NCI-H1694 (cell line): ENCODE results near the gene CORO2B.
"Not testable (repeated sequence)": the region's sequence is repeated elsewhere in the genome, so short reads cannot be mapped to it uniquely, and the experiment has no call there.

ENCODE experiments used
- DNase-seq: peaks from one replicate; lab custom pipeline; 2025; lab: John Stamatoyannopoulos, UW

The CORO2B gene

DNA sequence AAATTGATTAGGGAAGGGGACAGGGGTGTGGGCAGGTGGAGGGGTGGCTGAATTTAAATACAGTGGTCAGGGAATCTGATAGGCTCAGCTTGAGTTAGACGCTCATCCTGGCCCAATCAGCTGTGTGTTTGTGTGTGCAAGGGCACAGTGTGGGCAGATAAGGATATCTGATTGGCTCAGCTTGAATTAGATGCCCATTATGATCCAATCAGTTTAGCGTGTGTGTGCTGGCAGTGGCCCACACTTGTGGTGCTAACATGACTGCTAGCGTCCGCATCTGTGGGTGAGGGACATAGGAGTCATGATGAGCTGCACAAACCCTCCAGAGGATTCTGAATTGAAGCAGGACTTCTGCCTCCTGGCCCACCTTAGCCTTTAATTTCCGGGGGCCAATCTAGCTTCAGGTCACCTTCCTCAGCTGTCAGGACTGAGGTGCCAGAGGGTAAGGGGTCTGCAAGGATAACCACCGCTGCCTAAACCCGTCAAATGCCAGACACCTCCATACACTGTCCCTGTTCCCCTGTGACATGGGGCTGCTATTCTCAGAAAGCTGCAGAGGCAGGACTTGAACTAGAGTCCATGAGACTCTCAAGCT lies 97.3 kb downstream of the CORO2B start:
- no peak for DNase-seq

DNA sequence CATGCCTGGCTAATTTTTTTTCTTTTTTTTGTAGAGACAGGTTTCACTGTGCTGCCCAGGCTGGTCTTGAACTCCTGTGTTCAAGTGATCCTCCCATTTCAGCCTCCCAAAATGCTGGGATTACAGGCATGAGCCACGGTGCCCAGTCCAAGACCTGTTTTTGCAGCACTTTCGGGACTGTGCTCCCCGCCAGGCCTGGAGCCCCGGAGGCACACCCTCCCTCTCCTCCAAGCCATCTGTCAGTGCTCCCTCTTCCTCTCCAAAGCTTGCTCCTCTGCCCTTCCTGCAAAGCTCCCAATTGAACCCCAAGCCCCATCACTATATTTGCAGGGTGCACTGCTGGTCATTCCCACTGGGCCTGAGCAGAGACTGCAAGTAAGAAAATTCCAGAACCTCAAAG lies 98.1 kb downstream of the CORO2B start:
- DNase-seq, result no peak

DNA sequence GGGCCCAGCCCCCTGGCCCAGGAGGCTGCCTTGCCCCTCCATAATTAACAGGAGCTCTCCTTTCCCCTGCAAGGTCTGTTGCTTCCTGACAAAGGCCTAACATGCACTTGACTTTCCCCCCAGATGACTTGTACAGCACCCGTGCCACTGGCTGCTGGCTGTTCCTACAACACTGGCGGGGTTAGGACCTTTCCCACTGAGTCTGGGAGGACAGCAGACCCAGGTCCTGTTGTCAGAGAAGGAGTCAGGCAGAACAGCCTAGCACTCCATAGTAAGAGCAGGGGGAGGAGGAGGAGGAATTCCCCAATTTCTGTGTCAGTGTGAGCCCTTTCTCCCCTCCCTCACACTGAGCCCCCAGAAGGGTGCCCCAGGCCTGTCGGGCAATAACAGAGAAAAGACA lies 99.2 kb downstream of the CORO2B start:
- DNase-seq, result no peak

DNA sequence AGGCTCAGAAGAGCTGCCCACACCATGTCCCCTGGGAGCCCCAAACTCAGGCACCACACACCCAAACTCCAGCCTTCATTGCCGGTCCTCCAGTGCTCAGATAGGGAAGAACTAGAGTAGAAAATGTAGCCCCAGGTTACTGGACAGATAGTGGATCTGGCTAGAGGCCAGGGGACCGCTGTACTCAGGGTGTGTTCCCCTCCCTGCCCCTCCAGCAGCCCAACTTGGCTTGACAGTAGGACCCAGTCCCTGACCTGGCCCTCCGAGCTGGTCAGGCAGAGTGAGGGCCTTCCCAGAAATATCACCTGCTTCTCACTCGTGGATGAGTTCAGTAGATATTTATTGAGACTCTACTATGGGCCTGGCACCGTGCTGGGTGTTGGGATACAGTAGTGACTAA lies 100.0 kb downstream of the CORO2B start:
- DNase-seq, result no peak

DNA sequence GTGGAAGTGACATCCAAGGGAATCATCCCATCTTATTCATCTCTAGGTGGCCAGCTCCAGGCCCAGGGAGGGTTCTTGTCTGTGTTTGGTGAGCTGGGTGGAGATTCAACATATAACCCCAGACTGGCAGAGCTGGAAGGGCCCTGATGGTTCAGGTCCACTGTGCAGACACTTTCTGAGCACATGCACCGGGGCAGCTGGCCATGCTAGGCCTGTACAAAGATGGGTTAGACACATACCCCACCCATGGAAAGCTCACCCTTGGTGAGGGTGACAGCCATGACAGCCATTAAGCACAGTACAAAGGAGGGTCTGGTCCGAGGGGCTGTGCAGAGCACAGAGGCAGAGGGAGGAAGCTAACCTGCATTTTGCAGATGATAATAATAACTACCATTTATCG lies 100.4 kb downstream of the CORO2B start:
- no peak for DNase-seq

DNA sequence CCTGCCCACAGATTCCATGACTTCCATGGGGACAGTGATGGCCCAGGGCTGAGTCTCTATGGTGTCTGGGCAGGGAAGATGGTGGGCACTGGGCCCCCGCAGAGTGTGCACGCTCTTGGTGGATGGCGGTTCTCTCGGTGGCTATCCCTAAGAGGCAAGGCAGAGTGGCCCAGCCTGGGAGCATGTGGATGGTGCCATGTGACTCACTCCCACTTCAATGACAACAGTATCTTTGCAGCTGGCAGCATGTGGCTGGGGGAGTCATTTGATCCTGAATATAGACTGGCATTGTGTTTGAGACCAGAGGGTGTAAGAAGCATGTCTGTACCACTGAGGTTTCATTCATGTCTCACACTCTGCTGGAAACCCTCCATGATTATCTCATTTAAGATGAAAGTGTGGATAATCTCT lies 101.2 kb downstream of the CORO2B start:
- no peak for DNase-seq

DNA sequence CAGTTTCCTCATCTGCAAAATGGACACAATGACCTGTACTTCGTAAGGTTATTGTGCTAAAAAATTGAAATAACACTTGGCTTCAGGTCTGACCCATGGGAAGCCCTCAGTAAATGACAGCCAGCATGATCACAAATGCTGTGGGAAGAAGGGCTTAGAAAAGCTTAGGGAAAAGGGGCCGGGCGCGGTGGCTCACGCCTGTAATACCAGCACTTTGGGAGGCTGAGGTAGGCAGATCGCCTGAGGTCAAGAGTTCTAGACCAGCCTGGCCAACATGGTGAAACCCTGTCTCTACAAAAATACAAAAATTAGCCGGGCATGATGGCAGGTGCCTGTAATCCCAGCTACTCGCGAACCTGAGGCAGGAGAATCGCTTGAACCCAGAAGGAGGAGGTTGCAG lies 102.0 kb downstream of the CORO2B start:
- DNase-seq, result not testable (repeated sequence)

DNA sequence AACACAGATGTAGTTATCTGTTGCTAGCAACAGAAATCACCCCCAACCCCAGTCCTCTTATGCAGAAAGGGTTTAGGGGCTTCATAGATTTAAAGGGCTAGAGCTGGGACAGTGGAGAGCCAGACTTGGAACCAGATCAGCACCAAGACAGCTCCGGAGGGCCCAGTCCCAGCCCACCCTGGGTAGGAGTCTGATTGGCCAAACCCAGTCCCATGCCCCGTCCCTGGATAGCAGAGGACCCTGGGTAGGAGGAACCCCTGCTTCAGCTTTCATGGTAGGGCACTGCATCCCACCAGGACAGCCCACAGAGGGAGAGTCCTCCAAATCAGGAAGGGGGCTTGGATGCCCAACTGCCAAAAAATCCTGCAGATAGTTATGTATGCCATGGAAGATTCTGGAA lies 103.0 kb downstream of the CORO2B start:
- DNase-seq, result no peak

DNA sequence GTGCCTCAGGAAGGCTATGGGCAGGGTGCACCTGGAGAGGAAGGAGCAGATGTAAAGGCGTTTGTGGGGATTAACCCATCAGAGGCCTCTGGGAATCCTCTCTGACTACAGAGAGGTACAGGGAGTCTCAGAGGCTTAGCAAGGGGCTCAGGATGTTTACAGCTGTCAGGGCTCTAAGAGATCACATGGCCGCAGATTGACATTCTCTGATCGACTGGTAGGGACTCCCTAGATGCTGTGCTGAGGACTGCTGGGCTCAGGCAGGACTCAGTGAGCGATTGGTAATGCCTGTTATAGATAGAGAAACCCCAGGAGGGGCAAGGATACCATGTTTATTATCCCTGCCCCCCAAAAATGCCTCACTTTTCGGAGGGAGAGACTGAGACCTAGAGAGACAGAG lies 103.5 kb downstream of the CORO2B start:
- no peak for DNase-seq

DNA sequence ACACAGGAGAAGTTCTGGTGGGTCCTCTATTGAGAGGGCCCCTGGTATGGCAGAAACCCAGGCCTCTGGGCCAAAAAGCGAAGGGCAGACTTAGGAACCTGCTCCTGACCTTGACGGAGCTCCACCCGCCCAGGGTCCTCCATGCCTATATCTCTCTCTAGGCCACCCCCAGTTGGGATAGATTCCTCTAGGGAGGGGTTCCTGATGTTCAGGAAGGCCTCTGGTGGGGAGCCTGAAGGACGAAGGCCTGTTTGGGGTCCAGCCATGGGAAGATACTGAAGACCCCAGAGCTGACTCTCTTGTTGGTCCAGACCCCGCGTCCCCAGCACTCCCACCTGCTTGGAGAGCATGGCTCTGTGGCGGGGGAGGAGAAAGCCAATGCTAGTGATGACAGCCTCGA lies 104.2 kb downstream of the CORO2B start:
- DNase-seq, result no peak

DNA sequence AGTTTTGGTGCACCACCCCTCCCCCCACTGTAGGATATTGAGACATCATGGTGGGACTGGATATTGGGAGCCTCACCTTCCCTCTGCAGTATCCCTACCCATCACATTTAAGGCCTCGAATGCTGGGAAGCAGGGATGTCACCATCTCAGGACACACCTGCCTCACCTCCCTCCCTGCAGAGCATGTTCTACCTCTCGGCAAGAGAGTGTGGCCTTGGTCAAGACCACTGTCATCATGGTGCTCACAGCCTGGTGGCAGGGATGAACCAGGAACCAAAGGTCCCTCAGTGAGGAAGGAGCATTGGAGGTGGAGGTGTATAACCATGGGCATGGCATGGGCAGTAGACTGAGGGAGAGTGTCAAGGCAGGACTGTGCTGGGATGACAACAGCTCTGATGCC lies 104.8 kb downstream of the CORO2B start:
- no peak for DNase-seq

DNA sequence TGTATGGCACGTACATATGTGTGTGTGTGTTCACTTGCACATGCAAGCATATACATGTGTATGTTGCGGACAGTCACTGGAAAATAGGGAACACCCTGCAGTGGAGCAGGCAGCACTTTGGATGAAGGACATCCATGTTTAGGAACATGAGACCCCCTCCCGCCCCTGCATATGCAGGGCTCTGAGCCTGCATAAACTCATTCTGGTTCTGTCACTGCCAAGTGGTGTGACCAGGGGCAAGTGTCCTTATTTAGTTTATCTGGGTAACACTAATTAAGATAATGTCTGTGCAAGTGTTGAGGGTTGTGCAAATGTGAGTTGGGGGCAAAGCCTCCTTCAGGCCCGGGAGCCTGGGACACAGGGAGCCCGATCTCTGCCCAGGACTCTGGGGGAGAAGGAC lies 105.7 kb downstream of the CORO2B start:
- DNase-seq, result no peak

DNA sequence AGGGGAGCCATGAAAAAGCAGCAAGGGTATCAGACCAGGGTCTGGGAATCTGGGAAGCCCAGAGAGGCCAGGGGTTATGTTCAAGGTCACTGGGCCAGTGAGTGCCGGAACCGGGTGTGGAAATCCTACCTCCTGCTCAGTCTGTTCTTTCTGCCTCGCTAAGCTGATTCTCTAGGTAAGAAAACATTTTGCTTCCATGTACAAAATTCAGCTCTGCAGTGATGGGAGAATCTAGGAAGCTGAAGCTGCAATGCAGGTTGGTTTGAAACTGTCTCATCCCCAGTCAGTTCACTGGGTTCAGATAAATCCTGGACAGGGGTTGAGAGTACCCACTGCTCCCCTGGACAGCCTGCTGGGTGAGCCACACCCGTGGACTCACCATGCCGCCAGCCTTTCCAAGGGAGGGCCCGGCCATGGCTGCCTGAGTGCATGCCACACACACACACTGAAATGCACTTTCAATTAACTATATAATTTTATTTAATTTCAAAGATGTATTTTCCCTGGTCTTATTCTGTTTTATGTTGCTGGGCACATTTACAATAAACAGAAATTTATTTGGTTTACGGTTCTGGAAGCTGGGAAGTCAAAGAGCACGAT lies 108.4 kb downstream of the CORO2B start:
- DNase-seq, result no peak

DNA sequence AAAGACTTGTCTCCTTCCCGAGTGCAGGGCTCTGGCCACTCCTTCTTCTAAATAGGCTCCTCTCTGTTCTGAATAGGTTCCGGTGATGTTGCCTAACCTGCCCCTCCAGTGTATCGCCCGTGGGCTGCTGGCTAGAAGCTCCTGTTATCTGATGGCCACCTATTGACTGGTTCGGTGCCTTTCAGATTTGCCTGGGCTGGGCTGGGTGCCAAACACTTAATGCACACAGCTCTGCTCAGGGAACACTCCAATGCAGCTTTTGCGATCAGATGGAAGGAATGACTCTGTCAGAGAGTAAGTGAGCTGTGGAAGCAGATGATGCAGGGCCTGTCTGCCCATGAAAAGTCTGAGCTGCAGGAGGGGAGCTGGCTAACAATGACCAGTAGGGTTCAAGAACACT lies 112.9 kb downstream of the CORO2B start:
- DNase-seq, result no peak

DNA sequence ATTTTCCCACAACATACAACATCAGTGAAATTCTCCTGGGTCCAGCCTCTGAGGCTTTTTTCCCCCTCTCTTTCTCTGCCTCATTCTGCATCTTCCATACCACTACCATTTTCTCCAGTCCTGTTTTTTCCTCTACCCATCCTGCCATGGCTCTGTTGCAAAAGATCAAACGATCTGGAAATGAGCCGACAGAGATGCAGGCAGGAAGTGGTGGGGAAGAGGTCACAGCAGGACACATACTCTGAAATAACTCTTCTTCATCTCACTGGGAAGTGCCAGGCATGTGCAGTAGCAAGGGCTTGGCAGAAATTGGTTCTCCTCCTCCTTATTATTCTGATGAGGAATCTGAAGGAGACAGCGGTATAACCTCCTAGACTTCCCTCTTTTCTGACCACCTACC lies 114.3 kb downstream of the CORO2B start:
- no peak for DNase-seq

DNA sequence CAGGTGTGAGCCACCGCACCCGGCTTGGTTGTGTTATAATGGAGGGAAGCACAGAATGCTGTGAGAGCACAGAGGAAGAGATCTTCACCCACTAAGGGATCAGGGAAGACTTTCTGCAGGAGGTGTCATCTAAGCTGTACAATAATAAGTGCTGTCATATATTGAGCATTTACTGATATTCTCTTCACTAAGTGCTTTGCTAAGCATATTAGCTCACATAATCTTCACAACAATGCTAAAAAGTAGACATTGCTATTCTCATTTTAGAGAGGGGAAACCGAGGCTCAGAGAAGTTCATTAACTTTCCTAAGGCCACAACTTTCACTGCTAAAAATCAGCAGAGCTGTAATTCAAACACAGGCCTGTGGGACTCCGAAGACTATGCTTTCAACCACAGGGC lies 115.3 kb downstream of the CORO2B start:
- DNase-seq, result no peak

DNA sequence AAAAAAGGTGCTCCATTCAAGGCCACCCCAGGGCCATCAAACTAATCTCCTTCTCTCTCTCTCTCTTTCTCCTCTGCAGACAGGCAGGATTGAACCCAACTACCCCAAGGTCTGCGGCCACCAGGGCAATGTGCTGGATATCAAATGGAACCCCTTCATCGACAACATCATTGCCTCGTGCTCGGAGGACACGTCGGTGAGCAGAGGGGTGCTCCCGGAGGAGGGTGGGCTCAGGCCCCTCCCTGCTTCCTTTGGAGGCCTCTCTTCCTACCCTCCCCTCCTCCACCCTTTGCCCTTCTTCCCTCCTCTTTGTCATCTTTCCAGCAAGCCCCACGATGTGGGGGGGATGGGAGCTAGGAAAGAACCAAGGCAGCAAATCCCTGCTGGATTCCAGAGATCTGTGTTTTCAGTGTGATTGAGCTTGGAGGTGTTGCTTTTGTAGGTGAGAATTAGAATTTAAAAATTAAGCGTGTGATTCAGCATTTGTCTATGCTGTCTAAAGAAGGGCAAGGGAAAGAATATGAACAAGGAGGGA lies 116.3 kb downstream of the CORO2B start:
- no peak for DNase-seq

DNA sequence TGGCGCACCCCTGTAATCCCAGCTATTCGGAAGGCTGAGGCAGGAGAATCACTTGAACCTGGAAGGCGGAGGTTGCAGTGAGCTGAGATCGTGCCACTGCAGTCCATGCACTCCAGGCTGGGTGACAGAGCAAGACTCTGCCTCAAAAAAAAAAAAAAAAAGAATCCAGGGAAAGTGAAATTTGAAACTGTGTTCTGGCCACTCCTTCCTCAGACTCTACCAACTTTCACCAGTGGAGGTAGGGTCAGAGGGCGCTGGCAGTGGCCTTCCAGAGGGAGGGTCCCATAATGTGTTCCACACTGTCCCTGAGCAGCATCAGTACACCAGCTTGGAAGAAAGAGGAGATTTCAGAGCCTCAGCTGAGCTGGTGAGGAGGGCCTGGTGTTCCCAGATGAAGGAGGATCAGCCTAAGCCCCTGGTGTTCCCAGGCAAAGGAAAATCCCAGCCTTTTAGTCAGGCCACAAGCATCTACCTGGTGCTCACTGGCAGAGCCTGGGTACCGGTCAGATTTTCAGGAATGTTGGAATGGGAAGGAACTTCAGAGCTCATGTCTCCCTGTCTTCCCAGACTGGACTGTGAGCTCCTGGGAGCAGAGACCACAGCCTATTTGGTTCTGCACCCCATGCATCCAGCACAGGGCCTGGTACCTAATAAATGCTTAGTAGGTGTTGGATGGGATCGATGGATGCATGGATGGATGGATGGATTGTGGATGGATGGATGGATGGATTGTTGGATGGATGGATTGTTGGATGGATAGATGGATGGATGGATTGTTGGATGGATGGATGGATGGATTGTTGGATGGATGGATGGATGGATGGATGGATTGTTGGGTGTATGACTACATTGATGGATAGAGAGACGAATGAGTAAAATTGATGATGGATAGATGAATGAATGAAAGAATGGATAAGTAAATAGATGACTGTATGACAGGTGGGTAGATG lies 117.9 kb downstream of the CORO2B start:
- no peak for DNase-seq

DNA sequence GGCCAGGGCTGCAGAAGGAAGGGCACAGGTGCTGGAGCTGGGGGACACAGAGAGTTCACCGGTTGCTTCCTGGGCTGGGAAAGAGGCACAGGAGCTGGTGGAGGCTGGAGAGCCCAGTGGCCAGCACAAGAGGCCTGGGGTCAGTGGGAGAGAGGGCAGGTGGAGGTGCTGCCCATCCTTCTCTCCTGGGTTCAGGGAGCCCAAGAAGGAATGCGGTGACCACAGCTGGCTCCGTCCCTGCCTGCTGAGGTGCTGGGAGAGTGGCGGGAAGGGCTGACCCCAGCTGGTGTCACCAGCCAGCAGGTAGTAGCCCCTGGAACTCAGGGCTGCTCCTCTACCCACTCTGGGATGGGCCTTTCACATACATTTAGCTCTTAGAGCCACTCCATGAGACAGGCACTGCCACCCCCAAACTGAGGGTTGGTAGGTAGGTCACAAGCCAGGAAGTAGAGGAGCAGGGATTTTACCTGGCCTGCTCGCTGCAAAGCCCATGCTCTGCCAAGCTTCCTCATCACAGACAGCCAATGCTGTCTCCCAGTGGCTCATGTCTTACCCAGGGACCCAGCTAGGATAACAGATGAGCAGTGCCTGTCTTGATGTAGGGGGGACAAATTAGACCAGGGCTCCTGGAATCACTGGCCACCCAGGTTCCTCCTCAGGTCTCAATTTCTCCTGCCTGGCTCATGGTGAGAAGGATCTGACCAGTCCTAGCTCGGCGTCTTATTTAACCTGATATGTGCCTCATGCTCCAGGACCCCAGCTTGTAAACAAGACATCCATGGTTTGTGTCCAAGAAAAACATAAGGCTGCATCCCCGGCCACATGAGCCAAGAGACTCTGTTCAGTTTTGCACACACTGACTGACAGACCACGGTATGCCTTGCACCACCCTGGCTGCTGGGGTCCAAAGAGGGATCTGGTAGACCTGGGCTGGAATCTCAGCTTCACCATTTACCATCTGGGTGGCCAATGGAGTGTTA lies 119.2 kb downstream of the CORO2B start:
- no peak for DNase-seq

DNA sequence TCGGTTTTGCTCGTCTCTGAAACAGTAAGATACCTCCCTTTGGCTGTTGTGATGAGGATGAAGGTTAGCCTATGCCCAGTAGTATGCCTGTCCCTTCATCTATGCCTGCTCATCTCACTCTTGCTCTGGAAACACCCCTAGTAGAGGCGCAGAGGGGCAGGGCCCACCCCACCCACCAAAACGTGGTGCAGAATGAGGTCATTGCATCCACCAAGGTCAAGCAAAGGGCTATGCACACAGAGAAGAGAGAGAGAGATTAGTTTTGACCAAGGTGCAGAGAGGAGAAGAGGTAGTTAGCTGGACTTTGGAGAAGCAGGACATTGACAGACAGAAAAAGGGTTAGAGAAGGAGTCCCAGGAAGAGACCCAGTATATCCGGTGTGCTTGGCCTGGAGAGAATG lies 119.9 kb downstream of the CORO2B start:
- DNase-seq, result no peak

DNA sequence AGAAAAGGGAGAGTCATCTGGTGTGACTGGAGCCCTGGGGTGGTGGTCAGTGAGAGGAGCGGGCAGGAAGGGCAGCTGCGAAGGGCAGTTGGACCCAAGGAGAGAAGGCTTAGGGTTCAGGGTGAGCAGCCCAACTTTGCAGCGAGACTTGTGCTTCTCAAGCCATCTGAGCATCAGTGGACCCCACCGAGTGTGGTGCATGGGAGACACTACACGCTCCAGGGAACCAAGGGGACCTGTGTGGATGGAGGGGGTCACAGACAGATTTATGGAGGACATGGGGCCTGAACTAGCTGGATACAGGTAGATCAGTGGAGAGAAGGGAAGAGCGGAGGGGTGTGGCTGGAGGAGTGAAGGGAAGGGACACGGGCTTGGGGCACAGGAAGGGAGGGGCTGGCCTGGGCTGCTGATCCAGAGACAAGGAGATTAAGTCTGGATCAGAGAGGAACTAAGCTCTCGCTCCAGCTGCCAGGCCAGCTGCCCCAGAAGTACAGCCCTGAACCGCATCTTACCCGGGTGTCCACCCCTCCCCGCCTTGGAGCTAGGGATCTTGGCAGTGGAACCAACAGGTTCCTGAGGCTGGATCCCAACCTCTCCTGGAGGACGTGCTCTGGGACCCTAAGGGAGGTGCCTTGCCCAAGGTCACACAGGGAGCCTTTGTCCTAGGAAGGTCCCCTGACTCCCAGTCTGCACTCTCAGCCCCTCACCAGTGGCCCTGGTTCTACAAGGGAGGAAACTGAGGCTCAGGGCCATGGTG lies 120.5 kb downstream of the CORO2B start:
- no peak for DNase-seq
